HS-5 (cell line): ENCODE measurements around the gene NUMB.

Source experiments
- DNase-seq: peaks from one replicate; pipeline ENCODE4 v3.0.0-alpha.2; 2012; ENCODE audit warnings: low read depth

Gene NUMB

GRCh38 chr14:73232984-73233383 is 225.4 kb downstream of the NUMB start:
- DNase-seq, result no peak

DNA sequence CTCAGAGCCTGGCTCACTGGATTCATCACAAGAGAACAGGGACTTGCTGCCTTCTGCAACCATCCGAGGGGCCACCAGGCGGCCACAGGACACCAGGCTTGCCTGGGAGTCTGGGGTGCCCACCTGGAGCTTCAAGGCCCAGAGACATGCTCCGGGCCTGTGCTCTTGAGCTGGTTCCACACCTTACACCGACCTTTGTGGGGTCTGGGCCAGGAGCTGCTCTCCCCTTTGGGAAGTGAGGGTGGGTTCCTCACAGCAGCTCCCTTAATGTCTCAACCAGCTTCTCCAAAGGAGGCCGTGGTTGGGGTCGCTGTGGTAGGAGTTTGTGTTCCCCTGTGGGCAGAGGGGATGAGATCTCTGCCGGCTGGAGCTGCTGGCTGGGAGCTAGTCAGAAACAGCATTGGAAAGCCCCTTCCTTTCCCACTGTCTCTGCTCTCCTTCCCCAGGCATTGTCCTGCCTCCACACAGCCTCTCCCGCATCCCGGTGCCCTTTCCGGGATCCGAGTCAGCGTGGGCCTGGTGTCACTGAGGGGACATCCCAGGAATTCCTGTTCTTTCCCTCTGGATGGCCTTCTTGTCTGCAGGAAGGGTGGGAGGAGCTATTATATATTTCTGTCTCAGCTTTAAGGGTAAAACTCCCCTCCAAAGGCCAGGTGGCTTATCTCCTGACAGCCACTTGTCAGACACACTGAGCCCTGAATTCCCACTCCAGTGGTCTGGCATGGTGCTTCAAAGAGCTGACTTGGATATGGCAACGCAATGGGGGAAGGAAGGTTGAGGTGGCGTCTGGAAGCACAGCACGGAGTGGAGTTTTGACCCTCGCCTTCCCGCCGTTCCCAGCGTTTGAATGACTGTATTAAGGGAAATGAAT is 226.1 kb downstream of the NUMB start:
- DNase-seq, result no peak

- no peak for DNase-seq
These were observed 228.3 kb downstream of the NUMB start for GRCh38 chr14:73230051-73230450.

DNA sequence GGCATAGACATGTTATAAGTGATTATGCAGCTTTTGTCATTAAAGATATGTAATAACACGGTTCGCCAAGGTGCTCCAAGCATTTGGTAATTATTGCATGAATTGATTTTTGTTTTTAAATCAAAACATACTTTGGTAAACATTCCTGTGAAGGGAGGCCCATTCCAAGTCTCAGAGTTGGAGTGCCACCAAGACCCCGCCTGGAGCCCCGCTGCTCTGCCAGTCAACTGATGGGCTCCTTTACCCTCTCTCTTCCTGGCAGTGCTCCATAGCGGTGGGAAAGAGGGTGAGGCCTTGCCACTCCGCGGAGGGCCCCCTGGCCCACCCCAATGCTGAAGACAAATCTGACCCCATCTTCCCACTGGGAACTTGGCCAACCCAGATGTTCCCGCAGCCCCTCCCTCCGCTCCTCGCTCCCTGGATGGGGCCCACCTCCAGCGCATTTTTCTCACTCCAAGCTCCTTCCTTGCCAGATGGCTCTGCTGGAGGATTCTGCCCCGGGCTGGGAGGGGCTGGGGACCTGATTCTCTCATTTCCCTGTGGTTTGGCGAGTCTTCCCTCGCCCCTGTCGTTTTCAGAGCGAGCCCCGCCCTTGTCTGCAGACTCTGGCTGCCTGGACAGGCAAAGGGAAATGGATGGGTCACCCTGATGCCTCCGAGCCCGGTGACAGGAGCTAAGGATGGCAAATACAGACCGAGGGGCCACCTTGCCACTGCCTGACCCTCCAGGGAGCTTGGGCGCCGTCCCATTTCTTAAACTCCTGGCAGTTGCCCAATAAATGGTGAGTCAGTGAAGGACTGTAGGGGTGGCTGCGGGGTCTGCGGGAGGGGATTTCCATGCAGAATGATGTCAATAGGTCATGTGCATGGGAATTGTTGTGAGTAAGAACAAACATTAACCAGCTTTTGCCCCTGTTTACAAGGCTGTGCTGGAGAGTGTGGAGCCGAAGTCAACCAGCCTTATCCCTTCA is 230.2 kb downstream of the NUMB start:
- DNase-seq, result peak; percentile 30

- DNase-seq, result no peak
These were observed 232.8 kb downstream of the NUMB start for GRCh38 chr14:73225496-73225895.
